HG03108 (cell line): ENCODE data around the gene SORCS2.
"Not testable (repeated sequence)": the region's sequence is repeated elsewhere in the genome, so short reads cannot be mapped to it uniquely, and the experiment has no call there.

ENCODE experiments used
- ATAC-seq: cut with Tn5 transposase; IDR thresholded peaks from one replicate; pipeline ENCODE4 v1.9.1; 2021; ENCODE audit warnings: moderate library complexity; ENCODE audit not compliant: unreplicated experiment

SORCS2 gene

DNA sequence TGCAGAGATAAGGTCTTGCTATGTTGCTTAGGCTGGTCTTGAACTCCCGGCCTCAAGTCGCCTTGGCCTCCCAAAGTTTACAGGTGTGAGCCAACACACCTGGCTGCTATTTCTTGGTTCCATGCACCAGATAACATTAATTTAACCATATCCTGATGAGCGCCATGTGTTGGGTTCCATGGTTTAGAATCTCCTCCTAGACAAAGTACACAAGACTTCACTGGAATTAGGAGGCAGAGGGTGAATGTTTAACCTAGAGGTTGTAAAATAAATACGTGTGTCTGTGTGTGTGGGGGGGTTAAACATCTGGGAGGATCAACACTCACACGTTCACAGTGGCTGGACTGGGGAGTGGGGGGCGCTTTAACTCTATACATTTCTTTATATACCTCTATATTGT is 32.4 kb upstream of the SORCS2 start:
- no peak for ATAC-seq

GRCh38 chr4:7160439-7160838 is 31.9 kb upstream of the SORCS2 start:
- no peak for ATAC-seq

DNA sequence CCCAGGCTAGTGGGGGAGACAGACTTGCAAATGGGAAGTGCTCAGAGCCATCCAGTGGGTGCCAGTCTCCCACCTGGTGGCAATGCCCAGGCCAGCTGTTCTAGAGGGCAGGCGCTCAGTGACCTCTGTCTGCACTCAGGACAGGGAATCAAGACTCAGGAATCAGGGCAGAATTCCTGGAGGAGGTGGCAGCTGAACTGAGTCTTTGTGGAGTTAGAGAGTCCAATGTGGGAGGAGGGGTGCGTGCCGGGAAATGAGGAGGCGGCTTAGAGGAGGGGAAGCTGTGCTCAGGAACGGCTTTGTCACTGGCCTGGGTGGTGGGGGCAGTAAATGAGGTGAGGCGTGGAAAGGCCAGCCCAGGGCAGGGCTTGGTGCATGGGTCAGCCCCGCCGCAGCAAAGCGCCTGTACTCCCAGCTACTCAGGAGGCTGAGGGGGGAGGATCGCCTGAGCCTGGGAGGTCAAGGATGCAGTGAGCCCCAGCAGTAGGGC is 31.3 kb upstream of the SORCS2 start:
- ATAC-seq = no peak

DNA sequence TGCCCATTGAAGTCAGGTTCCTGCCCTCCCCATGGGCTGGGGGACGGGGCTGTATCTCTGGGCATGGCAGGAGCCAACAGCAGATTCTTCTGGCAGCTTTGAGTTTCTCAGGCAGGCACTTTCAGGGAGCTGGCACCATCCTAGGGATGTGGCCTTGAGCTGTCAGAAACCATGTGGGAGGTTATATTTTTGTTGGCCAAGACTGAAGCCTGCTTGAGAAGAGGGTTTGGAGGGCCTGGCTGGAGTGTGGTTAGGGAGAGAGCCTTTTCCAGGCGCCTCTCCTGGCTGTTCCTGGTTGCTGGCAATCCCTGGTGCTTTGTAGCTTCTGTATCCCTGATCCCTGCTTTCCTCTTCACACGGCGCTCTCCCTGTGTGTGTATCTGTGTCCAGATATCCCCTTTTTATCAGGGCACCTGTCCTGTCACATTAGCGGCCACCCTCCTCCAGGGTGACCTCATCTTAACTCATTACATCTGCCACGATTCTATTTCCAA is 30.6 kb upstream of the SORCS2 start:
- ATAC-seq = no peak

GRCh38 chr4:7165056-7165873 is 27.1 kb upstream of the SORCS2 start:
- ATAC-seq = not testable (repeated sequence)

DNA sequence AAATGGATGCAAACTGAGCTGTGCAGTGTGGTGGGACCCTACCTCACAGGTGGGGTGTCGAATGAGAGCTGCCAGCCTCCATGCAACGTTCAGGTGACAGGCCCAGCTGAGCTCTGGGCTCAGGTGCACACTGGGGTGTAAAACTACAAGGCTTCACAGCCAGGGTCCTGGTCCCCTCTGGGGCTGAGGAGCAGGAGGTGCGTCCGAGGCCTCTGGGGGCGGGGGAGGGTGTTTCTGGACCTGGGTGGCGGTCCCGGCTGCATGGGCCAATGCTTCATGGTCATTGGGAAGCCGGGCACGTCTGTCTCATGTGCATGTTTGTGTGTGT is 26.5 kb upstream of the SORCS2 start:
- no peak for ATAC-seq

DNA sequence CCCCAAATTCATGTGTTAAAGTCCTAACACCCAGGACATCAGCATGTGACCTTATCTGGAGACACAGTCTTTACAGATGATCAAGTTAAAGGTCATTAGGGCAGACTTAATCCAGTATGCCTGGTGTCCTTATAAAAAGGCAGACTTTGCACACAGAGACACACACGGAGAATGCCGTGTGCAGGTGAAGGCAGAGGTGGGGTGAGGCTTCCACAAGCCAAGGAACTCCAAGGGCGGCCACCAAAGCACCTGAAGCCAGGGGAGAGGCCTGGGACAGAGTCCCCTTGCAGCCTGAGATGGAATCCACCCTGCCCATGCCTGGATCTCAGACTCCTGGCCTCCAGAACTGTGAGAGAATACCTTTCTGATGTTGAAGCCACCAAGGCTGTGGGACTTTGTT is 26.1 kb upstream of the SORCS2 start:
- ATAC-seq = no peak

GRCh38 chr4:7166981-7167700 is 25.2 kb upstream of the SORCS2 start:
- ATAC-seq = no peak

- ATAC-seq = no peak
Observed at GRCh38 chr4:7167706-7168105, 24.6 kb upstream of the SORCS2 start.

DNA sequence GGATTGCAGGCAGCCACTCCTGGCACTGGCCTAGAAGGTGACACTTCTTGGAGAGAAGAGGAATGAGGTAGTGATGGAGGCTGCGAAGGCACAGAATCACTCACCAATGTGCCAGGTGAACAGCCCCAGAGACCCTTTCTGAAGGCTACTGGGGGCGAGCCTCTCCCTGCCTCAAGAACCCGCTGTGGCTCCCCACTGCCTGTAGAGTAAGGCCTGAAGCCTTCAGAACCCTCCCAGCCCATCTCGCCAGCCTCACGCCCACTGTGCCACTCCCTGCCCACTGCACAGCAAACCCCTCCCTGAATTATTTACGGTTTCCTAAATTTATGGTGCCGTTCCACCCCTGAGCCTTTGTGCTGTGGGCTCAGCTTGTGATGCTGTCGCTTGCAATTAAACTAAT is 24.2 kb upstream of the SORCS2 start:
- no peak for ATAC-seq

- ATAC-seq = no peak
Observed at GRCh38 chr4:7169134-7169533, 23.2 kb upstream of the SORCS2 start.

GRCh38 chr4:7170012-7170411 is 22.3 kb upstream of the SORCS2 start:
- no peak for ATAC-seq

GRCh38 chr4:7171191-7171900 is 21.0 kb upstream of the SORCS2 start:
- no peak for ATAC-seq

- no peak for ATAC-seq
Observed at GRCh38 chr4:7172508-7172907, 19.8 kb upstream of the SORCS2 start.

DNA sequence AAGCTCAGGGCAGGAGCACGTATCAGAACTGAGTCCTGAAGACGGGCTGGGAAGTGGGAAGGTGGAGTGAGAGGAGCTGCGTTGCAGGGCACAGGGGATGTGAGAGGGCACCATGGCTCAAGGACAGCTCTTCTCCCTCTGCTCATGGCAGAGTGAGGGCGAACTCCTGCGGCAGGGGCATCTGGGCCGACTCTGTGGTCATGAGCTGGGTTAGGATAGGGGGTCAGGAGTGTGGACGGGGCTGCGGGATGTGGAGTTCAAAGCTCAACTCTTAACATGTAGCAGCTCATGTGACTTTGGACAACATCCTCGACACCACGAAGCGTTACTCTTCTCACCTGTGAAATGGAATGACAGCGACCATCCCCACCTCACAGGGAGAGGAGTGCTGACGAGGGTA is 19.4 kb upstream of the SORCS2 start:
- ATAC-seq = no peak

GRCh38 chr4:7173841-7174449 is 18.4 kb upstream of the SORCS2 start:
- no peak for ATAC-seq

- ATAC-seq = no peak
Observed at GRCh38 chr4:7179158-7179557, 13.2 kb upstream of the SORCS2 start.

DNA sequence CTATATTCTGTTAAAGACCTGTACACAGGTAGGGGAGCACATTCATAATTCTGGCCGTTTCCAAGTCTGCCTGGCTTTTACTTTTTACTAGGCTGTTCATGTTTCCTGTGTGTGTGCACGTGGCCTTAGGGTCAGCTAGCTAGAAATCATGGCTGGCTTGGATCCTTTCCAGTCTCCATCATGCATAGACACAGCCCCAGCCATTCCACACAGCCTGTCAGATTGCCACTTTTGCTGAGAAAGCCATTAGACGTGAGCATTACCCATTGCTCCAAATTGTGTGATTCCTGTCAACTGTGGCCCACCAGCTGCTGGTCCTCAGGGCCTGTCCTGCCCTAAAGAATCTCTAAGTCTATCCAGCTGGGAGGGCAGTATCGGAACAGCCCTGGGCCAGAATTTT is 11.4 kb upstream of the SORCS2 start:
- ATAC-seq = no peak

- no peak for ATAC-seq
Observed at GRCh38 chr4:7182616-7183015, 9.7 kb upstream of the SORCS2 start.

DNA sequence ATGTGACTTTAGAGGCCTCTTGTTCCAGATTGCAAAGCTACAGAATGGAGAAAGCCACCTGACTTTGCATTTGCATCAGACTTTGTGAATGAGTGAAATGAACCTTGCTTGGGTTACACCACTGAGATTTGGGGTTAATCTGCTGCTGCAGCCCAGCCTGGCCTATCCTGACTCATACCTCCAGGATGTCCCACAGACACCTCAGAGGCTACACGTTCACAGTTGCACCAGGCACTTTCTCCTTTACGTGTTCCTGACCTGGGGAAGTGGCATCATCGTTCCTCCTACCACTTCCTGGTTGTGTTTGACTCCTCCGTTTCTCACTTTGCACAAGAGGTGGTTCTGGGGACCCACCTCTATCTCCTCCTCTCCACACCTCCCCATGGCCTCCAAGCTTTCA is 9.2 kb upstream of the SORCS2 start:
- ATAC-seq = no peak

DNA sequence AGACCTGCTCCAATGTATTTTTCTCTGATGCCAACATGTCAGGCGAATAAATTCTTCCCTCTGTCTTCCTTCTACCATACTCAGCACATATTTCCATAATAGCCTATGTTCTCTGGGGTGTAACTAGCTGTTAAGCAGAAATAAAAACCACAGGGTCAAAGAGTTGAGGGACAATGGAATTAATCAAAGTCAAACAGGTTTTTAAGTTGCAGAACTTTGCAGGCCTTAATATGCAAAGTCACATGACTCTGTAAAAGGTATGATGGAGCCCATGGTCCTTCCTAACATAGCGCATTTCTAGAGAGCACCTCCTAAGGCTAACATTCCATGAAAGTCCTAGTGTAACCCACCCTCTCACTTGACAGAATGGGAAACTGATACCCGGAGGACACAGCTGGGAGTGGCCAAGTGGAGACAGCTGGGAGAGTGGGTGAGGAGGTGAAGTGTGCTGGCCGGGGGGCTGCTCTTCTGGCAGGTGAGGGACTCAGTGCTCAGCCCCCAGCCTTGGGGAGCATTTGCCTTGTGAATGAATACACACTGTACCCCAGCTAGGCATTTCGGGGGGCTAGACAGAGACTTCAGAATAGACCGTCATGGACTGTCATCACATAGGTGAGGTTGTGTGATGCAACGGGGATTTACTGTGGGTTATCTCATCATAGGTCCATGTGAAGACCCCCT is 8.4 kb upstream of the SORCS2 start:
- no peak for ATAC-seq
